ENCODE results near the gene EMILIN1.

DNA sequence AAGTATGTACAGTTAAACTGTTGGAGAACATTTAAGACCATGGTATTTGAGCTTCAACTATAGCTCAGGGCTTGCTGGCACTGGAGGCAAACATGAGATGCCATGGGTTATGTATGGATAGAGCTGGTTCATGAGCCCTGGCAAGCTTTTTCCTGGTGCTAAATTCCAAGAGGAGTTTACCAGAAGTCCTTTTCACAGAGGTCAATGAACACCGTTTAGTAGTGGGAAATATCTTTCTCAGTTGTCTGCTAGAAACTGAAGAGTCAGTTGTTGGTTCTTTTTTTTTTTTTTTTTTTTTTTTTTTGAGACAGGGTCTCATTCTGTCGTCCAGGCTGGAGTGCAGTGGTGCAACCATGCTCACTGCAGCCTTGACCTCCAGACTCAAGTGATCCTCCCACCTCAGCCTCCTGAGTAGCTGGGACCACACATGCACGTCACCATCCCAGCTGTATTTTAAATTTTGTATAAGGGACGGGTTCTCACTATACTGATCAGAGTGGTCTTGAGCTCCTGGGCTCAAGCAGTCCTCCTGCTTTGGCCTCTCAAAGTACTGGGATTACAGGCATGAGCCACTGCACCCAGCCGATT is 9.5 kb downstream of the EMILIN1 start:
- TF ChIP-seq, protein P1, sequence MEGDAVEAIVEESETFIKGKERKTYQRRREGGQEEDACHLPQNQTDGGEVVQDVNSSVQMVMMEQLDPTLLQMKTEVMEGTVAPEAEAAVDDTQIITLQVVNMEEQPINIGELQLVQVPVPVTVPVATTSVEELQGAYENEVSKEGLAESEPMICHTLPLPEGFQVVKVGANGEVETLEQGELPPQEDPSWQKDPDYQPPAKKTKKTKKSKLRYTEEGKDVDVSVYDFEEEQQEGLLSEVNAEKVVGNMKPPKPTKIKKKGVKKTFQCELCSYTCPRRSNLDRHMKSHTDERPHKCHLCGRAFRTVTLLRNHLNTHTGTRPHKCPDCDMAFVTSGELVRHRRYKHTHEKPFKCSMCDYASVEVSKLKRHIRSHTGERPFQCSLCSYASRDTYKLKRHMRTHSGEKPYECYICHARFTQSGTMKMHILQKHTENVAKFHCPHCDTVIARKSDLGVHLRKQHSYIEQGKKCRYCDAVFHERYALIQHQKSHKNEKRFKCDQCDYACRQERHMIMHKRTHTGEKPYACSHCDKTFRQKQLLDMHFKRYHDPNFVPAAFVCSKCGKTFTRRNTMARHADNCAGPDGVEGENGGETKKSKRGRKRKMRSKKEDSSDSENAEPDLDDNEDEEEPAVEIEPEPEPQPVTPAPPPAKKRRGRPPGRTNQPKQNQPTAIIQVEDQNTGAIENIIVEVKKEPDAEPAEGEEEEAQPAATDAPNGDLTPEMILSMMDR (IDR thresholded peaks at IDR 0.05), result no peak
- TF ChIP-seq EZH2 (IDR thresholded peaks at IDR 0.05; ENCODE audit: borderline replicate concordance, insufficient read depth, low read depth, low read length, poor library complexity, severe bottlenecking), result no peak
